ENCODE results near the gene CPNE2.

GRCh38 chr16:57165483-57165882 lies 73.1 kb downstream of the CPNE2 start:
- TF ChIP-seq CTCF (IDR thresholded peaks at IDR 0.05): no peak
- no peak for TF ChIP-seq POLR2A (IDR thresholded peaks at IDR 0.05)
